ENCODE data around the gene SYK.

Gene SYK

DNA sequence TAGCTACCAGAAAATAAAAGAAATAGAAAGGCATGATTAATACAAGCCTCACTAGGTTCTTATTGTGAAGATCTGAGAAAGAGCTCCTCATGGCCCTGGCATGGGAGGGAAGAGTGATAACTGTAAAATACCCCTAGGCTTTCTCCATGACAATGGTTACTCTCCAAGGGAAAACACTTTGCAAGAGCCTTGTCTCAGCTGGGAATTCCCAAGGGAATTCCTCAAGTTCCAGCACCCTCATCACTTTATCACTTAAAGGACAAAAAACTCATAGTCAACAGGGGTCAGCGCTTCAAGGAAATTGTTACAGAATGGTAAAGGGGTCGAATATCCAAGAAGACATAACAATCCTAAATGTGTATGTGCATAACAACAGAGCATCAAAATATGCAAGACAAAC lies 21.2 kb downstream of the SYK start:
- DNase-seq (ENCODE audit: low read depth, low spot score) = no peak

DNA sequence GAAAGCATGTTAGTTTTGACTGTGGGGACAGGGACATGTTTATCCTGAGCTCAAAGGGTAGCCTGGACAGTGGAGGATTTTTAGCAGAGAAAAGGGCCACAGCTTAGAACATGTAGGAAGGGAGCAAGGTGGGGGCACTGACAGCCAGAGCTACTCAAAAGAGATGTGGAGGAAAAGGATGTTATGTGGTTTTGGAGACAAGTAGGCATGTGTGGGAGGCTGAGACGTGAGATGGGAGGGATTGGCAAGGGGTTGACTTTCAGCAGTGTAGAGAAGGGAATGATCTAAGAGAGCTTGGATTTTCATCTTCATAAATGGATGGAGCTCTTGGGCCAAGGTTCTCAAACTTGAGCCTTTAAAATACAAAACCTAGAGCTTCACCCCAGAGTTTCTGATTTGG lies 24.0 kb downstream of the SYK start:
- no peak for DNase-seq (ENCODE audit: low read depth, low spot score)

DNA sequence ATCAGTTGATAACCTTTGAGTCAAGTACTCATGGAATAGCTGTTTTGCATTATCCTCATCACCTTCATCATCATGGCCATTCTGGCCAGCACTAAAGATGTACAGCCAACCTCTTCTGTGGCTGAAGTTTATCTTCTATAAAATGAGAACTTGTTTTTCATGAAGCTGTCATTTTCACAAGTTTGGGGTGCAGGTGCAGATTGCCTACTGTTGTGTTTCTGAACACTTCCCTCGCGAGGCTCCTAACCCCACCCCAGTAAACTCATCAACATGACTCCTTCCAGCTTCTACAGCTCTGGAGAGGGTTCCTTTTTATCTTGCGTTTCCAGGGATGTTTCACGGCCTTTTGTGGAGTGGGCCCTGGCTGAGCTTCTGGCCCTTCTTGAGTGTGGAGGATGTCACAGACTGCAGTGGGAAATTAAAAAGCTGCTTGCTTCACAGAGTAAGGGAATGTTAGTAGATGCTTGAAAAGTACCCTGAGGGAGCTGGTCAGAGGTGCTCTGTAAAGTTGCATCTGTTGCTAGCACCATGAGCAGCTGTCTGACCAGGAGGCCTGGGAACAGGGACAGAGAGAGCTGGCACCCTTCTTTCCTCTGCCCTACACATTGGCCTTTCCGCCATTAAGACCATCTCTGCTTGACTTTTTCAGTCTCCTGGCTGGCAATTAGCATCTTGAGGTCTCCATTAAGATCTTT lies 24.9 kb downstream of the SYK start:
- DNase-seq (ENCODE audit: low read depth, low spot score) = no peak

DNA sequence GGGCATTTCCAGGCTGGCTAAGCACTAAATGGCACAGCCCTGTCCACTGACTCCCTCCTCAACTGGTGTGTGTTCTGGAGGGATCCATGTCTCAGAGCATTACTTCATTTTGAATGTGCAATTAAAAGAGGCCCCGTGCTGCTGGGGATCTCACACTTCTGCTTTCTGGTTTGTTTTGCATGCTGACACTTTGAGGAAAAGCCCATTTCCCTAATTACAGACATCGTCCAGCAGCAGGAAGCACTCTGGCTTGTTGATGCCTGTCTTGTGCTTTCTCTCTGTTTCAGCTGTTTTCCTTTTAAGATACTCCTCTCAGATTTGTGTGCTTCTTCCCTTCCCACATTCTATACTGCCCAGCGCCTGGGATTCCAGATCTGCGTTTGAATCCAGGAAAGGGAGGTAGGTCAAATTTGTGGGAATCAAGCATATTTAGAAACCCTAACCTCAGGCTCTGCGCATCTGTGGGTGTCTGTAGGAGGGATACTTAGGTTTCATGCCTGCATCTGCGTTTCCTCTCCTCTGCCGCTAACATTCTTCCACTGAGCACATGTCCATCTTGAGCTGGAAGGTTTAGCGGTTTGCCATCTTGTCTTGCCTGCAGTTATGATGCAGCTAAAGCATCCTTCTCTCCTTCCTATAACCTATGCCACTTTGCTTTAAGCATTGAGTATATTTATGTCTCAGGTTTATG lies 25.7 kb downstream of the SYK start:
- DNase-seq (ENCODE audit: low read depth, low spot score) = no peak

DNA sequence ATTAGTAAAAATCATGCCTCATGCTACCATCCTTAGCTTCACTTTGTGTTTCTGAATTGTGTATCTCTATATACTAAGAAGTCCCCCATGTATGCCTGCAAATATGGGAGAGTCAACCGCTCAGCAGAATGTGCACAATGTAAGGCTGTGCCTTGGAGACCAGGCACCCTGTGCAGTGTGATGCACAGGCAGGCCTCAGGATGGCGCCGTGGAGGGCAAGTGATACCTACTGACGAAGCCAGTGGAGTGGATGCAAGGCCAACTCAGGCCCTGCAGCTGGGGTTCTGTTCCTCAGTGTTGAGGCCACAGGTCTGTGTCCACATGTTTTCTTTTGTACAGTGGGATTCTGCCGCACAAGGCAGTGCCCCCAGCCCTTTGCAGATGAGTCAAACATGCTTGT lies 28.4 kb downstream of the SYK start:
- no peak for DNase-seq (ENCODE audit: low read depth, low spot score)

DNA sequence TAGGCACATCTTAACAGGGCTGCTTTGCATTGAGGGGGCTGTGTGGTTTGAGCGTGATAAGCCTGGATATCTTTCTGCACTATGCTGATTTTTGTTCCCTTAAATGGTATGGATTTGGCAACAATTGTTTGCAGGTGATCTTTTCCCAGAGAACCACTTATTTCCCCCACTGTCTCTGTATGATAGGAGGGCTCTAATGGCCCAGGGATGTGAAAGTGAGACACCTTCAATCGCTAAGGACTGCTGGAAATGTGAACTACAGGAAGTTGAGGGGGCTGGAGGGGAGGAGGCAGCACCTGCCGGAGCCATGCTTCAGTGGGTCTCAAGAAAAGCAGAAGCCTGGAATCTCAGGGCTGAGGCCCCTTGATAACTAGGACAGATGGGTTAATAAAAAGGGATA lies 29.4 kb downstream of the SYK start:
- DNase-seq (ENCODE audit: low read depth, low spot score) = no peak

DNA sequence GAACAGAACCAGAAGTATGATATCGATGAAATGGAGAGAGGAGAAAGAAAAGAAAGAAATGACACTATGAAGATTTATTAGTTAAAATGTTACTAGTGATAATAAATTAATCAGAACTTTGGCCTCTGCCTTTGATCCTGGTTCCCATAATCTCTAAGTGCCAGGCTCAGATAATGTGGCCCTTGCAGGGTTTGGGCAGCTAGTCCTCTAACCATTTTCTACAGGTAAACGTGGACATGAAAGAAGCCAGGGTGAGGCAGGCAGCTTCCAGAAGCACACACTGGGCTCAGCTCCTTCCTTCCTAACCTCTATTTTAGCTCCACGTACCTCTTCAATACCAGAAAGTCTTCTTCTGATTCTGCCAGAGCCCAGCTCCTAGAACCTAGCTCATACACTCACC lies 30.6 kb downstream of the SYK start:
- no peak for DNase-seq (ENCODE audit: low read depth, low spot score)

DNA sequence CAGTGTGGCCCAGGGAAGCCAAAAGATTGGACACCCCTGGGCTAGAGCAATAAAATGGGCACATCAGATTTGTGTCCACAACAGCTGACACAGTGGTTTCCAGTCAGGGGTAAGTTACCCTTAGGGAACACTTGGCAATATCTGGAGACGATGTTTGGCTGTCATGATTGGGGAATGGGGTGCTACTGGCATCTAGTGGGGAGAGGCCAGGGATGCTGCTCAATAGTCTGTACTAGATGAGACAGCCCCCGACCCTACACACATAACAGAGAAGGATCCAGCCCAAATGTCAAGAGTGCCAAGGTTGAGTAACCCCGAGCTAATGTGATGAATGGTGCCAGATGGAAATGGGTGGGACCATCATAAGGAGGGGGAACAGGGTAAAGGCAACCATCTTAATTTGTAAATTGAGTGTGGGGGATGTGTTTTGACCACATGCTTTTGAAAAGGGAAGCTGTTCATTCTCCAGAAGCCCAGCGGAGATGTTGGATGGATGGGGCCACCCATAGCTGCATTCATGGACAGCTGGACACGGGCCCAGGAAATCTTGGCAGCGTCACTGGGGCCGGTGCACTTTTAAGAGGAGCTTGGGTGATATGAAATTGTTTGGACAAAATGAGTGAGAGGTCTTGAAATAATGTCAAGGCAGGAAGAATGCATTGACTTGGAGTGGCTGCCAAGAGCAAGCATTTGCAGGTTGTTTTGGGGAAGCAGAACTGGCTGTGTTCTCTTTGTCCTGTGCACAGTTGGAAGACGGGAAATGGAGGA lies 33.4 kb downstream of the SYK start:
- DNase-seq (ENCODE audit: low read depth, low spot score) = no peak

DNA sequence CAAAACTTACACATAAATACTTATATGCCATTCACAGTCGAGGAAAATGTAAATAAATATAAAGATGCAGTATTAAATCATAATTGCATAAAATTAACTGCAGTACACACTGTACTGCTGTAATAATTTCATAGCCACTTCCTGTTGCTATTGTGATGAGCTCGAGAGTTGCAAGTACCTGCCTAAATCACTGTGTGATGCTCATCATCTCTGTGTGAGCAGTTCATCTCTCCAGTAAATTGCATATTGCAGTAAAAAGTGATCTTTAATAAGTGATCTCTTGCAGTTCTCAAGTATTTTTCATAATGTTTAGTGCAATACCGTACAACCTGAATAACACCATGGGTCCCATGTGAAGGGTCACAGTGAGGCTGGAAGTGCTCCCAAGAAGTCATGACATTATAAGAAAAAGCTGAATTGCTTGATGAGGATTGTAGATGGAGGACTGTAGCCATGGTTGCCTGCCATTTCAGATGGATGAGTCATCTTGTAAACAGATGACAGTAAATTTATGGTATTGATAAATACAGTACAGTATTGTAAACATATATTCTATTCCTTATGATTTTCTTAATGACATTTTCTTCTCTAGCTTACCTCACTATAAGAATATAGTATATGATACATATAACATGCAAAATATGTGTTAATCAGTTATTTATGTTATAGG lies 34.9 kb downstream of the SYK start:
- no peak for DNase-seq (ENCODE audit: low read depth, low spot score)

DNA sequence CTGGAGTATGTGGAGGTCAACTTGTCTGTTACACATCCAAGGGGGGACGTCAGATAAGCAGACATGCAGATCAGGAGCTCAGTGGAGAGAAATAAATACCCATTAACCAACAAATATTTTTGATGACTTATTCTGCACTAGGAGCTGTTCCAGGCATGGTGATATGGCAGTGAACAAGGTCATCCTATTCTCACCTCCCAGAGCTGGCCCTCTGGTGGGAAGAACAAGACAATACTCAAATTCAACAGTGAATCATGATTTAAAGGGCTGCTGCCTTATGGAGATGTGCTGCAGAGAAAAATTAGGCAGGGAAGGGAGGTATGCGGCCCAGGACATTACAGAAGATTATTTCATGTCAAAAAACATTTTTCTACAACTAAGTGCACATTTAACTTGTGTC lies 36.5 kb downstream of the SYK start:
- no peak for DNase-seq (ENCODE audit: low read depth, low spot score)

DNA sequence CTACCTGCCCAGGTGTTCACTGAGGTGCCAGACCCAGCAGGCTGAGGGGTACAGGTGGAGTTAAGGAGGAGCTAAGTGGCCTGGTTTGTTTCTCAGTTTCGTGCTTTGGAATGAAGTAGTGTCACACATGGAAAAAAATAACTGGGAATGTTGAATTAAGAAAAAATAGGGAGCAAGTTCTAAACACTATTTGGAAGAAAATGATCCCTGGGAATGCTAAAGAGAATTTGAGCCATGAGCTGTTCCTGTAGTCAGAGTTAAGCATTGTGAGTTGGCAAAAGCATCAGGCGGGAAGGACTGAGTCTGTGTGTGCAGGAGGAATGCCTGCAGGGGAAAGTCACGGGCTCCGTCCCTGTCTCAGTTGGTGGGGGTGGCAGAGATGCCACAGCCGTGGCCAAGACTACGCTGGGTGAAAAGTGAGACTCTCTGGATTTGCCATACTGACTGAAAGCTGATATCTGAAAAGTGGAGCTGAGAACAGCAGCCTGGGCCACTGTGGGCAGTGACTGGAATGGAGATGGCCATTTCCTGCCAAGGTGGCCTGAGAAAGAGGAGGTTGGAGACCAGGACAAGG lies 37.0 kb downstream of the SYK start:
- DNase-seq (ENCODE audit: low read depth, low spot score) = no peak

DNA sequence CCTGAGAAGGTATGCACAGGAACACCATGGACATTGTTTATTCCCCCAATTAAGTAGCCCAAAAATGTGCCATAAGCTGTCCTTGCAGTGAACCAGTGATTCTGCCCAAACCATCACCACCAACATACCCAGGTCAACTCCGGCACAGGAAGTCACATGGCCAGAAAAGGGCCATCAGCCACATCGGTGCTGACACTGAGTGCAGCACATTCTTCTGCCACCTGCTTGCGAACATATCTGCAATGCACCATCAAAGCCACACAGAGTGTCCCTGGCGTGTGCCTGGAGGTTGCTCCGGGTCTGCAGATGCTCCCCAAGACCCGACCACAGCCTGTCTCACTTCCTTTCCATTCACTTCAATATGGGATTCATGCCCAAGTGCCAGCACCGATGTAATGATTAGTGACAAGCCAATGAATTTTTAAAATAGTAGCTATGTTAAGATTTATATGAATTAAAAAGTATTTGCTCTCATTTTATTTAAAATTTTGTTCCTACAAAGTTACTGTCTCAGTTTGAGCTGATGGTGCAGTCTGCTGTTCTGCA lies 37.6 kb downstream of the SYK start:
- no peak for DNase-seq (ENCODE audit: low read depth, low spot score)

DNA sequence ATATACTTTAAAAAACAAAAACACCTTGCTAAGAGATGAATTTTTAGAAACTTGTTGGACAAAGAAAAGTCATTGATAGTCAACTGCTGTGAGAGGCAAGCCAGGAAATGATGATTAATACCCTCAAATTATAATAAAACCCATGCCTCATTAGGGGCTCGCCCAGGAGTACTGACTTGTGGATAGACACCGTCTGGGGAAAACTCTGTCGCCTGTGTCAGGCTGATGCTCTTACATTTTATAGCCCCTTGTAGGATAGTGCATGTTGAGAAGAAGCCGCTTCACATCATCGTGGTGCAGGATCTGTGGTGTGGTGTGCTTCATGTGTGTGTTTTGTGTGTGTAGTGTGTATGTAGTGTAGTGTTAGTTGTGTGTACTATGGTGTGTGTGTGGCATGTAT lies 39.1 kb downstream of the SYK start:
- DNase-seq (ENCODE audit: low read depth, low spot score) = no peak

DNA sequence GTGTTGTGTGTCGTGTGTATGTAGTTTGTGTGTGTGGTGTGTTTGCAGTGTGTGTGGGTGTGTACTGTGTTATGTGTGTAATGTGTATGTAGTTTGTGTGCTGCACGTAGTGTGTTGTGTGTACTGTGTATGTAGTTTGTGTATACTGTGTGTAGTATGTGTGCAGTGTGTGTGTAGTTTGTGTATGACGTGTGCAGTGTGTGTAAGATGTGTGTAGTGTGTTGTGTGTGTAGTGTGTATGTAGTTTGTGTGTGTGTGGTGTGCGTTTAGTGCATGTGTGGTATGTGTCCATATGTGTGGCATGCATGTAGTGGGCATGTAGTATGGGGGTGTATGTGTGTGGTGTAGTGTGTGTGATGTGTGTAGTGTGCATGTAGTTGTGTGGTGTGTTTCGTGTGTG lies 39.6 kb downstream of the SYK start:
- DNase-seq (ENCODE audit: low read depth, low spot score) = no peak

DNA sequence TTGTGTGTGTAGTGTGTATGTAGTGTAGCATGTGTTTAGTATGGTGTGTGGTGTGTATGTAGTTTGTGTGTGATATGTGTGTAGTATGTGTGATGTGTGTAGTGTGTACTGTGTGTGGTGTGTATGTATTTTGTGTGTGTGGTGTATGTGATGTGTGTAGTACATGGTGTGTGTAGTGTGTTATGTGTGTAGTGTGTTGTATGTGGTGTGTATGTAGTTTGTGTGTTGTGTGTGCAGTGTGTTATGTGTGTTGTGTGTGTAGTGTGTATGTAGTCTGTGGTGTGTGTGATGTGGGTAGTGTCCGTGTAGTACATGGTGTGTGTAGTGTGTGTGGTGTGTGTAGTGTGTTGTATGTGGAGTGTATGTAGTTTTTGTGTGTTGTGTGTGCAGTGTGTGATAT lies 40.0 kb downstream of the SYK start:
- no peak for DNase-seq (ENCODE audit: low read depth, low spot score)

DNA sequence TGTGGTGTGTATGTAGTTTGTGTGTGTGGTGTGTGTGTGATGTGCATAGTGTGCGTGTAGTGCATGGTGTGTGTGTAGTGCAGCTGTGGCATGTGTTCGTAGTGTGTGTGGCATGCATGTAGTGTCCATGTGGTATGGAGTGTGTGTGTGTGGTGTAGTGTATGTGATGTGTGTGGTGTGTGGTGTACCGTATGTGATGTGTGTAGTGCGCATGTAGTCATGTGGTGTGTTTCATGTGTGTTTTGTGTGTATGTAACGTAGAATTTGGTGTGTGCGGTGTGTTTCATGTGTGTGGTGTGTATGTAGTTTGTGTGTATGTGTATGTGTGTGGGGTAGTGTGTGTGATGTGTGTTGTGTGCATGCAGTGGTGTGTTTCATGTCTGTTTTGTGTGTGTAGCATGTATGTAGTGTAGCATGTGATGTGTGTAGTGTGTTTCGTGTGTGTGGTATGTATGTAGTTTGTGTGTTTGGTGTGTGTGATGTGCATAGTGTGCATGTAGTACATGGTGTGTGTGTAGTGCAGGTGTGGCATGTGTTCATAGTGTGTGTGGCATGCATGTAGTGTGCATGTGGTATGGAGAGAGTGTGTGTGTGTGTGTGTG lies 40.7 kb downstream of the SYK start:
- DNase-seq (ENCODE audit: low read depth, low spot score) = no peak

DNA sequence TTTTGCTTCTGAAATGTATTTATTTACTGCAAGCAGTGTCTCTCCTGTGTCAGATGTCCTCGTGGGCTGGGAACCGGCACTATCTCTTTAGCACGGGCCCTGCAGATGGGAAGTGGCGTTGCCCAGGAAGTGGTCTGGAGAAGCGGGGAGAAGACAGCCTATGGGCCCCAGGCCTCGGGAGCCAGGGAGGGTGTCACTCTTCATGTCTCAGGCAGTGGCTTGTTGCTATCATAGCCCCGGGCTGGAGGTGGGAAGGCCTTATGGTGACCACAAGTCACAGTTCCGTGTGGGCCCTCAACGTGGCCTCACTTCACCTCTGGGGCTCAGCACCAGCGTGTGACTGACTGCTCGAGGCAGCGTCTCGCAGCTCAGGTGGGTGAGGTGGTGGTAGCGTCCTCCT lies 41.4 kb downstream of the SYK start:
- DNase-seq (ENCODE audit: low read depth, low spot score) = no peak

DNA sequence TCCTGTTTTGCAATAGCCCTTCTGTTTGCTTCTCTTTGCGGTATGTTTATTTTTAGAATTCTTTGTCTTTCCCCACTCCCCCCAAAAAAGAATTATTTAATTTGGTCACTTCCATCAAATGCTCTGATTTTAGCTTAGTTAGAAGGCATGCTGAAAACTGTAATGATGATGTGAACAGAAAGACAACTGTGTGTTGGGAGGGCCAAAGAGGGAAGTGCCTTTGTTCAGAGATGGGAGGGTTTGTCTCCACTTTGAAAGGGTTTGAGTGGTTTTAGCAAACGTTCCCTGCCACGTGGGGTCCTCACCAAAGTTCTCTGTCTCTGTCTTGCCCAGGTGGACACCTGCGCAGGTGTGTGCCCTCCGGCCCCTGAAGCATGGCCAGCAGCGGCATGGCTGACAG lies 41.9 kb downstream of the SYK start:
- no peak for DNase-seq (ENCODE audit: low read depth, low spot score)

DNA sequence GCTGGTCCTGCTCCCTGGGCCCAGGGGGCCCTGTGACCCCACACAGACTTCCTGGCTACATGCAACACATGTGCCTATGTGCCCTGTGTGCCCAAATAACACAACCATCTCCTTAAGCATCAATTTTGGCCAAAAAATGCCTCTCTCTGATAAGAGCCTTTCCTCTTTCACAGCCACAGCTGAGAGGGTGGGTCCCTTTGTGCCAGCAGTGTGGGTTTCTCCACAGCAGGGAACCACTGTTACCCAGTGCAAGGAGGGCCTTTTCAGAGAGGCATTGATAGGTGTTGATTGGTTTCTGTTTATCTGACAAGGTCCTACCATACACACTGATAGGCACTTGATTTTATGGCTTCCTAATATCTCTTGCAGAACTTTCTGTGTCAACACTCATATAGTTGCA lies 42.7 kb downstream of the SYK start:
- no peak for DNase-seq (ENCODE audit: low read depth, low spot score)

DNA sequence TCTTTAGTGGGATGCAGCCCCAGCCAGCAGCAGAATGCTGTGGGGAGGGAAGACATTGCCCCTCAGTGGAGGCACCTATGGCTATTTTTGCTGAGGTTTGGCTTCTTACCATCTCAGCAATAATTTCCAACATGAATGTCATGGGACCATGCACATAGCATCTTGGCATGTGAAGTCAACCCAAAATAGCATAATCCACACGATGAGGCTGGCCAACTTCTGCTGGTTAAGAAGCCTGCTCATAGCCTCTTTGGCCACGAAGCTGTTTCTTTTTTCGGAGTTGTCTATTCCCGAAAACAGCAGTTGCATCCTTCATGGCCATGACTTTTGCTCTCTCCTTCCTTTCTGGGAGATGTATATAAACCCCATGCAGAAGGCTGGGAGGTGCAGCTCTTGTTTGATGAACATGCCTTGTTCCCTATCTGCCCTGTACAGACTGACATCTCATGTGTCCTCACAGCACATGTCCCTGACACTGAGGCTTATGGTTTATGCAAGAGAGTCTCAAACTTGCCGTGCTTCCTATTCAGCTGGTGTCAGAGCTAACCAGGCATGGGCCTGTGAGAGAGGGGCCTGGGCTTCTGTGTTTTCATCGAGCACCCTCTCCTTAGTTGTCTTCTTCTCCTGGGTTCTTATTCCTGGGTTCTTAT lies 45.3 kb downstream of the SYK start:
- DNase-seq (ENCODE audit: low read depth, low spot score) = no peak

DNA sequence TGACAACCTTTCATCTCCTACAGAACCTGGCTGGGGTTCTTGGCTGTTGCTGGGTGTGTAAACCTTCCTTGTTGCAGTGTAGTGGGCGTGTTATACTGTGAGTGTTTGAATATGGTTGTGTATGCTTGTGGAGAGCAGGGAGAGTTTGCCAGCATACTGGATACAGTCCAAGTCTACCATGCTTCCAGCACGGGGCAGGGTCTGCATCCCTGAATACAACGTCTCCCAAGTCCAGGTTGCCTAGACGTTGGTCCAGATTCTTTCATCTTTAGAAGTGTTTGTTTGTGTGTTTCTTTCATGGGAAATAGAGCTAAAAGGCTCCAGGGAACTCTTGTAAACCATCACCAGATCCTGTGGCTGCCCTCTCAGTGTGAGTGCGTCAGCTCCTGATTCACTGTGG lies 46.4 kb downstream of the SYK start:
- DNase-seq (ENCODE audit: low read depth, low spot score) = no peak
